CD4-positive, alpha-beta T cell treated with Interleukin-12 subunit alpha and Interleukin-12 subunit beta, for 1 hour (primary cell): ENCODE results near the gene CAMK2N2.
A peak's percentile ranks its signal among the peaks of the same experiment; 100 is the strongest.

ENCODE experiments used
- DNase-seq: peaks from one replicate; pipeline ENCODE4 v3.0.0-alpha.2; 2020

CAMK2N2 gene

GRCh38 chr3:184239708-184240107 lies 21.6 kb downstream of the CAMK2N2 start:
- DNase-seq, result no peak

- DNase-seq, result no peak
These were observed 22.1 kb downstream of the CAMK2N2 start for GRCh38 chr3:184239221-184239620.

- DNase-seq, result no peak
These were observed 23.0 kb downstream of the CAMK2N2 start for GRCh38 chr3:184238246-184238818.

GRCh38 chr3:184237807-184238206 lies 23.5 kb downstream of the CAMK2N2 start:
- DNase-seq, result no peak

GRCh38 chr3:184237211-184237610 lies 24.1 kb downstream of the CAMK2N2 start:
- no peak for DNase-seq

GRCh38 chr3:184236636-184237035 lies 24.7 kb downstream of the CAMK2N2 start:
- DNase-seq, result no peak

- no peak for DNase-seq
These were observed 25.3 kb downstream of the CAMK2N2 start for GRCh38 chr3:184236033-184236410.

GRCh38 chr3:184235381-184236032 lies 25.8 kb downstream of the CAMK2N2 start:
- DNase-seq, result no peak

- DNase-seq, result no peak
These were observed 26.5 kb downstream of the CAMK2N2 start for GRCh38 chr3:184234671-184235380.

GRCh38 chr3:184234224-184234623 lies 27.1 kb downstream of the CAMK2N2 start:
- DNase-seq, result no peak

GRCh38 chr3:184233127-184233843 lies 28.1 kb downstream of the CAMK2N2 start:
- DNase-seq, result no peak

GRCh38 chr3:184231671-184232070 lies 29.7 kb downstream of the CAMK2N2 start:
- DNase-seq, result no peak

GRCh38 chr3:184230603-184231528 lies 30.5 kb downstream of the CAMK2N2 start:
- no peak for DNase-seq

GRCh38 chr3:184230081-184230602 lies 31.2 kb downstream of the CAMK2N2 start:
- no peak for DNase-seq

GRCh38 chr3:184229394-184230080 lies 31.8 kb downstream of the CAMK2N2 start, which contains the start of gene VWA5B2:
Gene VWA5B2, plus strand, starts transcription at chr3:184229585. Its CDS starts 944 bp downstream, at chr3:184230529.
- DNase-seq, result peak; percentile 82

GRCh38 chr3:184228376-184229137 lies 32.8 kb downstream of the CAMK2N2 start:
- DNase-seq, result no peak

GRCh38 chr3:184227481-184227935 lies 33.8 kb downstream of the CAMK2N2 start:
- DNase-seq, result peak; percentile 64

GRCh38 chr3:184223946-184224345 lies 37.4 kb downstream of the CAMK2N2 start:
- DNase-seq, result no peak

GRCh38 chr3:184222521-184222920 lies 38.8 kb downstream of the CAMK2N2 start:
- DNase-seq, result no peak

- no peak for DNase-seq
These were observed 42.5 kb downstream of the CAMK2N2 start for GRCh38 chr3:184218814-184219213.

GRCh38 chr3:184211718-184212117 lies 49.6 kb downstream of the CAMK2N2 start:
- no peak for DNase-seq
